Medulla oblongata (tissue), 1 donor: Measurements from ENCODE around the gene COMMD4.
"Not testable (repeated sequence)": the region's sequence is repeated elsewhere in the genome, so short reads cannot be mapped to it uniquely, and the experiment has no call there.

ENCODE experiments used
- DNase-seq: peaks from one replicate; pipeline ENCODE4 v3.0.0-alpha.2; 2015; ENCODE audit errors: extremely low spot score

The COMMD4 gene

DNA sequence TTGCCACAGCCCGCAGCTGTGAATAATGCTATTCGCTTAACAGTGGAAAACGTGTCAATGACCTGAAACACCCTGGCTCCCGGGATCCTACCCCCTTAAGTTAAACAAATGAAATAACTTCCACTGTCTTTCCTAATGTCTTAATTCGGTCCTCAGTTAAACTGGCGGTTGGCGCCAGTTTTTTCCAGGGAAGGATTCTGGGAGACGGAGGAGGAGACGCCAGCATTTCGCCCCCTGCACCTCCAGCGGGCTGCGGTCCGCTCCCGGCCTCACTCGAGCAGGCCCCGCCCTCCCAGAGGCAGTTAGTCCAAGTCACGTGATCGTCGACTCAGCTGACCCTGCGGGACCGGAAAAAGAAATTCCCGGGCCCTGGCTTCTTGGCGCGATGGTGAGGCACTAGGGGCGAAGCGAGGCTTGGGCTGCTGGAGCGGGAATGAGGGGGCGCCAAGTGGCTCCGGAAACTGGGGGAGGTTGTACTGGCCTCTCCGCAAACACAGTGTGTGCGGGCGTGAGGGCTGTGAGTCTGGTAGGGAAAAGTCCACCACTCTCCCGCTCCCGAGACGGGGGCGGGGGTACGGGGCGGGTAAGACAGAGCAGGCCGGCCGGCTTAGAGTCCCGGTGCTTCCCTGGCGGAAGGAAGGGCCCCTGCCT lies at the start of gene COMMD4:
Gene COMMD4 (plus strand): TSS at position 359 of the 651 bp plus-strand sequence. CDS start 27 bp downstream, at position 386.
- peak; percentile 97 for DNase-seq

DNA sequence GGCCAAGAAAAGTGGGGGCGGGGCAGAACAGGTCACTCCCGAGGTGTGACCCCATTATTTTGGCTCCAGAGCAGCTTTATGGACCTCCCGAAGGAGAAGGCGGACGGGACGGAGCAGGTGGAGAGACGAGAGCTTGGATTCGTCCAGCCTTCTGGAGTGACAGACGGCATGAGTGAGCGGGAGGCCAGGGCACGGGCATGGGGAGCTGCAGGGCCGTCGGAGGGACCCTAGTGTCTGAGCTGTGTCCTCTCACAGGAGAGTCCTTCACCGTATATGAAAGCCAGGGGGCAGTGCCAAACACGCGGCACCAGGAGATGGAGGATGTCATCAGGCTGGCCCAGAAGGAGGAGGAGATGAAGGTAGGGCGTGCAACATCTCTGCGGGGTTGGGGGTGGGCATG lies 42.2 kb upstream of the COMMD4 start:
- not testable (repeated sequence) for DNase-seq

DNA sequence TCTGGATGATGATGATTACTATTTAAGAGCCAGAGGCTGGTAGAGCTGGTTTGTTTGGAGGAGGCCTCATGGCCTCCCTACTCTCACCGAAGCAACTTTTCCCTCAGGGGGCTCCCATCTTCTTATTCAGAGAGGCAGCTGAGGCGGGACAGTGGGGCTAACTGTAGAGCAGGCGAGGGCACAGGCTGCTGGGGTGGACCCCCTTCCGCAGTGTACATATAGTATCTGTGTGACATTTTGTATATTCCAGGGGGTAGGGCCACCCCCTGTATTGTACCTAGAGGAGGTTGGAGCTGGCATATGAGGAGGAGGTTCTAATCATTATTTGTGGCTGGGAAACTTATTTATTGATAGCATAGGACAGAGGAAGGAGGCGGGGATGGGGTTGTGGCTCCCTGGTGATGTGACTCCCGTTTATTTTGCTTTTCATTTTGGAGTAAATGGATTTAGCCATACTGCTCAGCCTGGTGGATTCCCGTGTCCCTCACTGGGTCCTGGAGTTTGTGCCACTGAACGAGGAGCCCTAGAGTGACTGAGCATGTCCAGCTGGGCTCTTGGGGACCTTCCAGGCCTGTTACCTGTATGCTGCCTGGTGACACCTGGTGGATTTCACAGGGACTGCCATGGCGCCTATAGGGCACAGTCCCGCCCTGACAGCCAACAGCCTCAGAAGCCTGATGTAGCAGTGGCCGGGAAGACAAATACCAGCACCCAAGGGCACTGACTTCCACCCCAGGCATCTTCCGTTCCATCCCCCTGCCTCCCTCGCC lies 37.1 kb upstream of the COMMD4 start:
- DNase-seq = not testable (repeated sequence)

DNA sequence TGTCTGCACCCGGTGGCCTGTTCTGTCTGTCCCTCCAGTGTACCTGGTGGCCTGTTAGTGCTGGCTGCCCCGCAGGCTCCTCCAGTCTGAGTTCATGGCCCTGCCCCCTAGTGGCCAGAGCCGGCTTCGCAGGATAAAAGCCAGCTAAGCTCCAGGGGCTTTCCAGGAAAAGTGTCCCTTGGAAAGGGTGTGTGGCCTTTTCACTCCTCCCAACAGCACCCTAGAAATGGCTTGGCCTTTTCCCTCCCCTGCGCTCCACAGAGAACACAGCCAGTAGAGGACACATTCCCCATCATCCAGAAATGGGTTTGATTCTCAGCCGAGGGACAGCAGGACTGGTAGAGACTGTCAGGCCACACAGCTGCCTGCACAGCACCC lies 36.6 kb upstream of the COMMD4 start:
- DNase-seq = not testable (repeated sequence)

DNA sequence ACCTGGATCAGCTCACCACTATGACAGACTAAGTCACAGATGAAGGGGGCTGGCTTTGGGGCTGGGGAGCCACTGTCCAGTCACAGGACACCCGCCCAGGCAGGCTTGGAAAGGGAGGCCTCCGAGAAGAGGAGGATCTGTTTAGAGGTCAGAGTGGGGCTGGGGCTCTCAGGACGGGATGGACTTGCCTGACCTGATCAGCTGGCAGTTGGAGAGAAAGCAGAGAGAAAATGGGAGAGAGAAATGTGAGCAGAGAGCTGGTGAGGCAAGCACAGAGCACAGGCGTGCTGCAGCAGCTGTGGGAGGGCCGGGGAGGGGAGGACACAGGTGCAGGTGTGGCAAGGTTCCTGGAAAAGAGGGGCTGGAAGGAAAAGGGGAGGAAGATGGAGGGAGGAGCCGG lies 35.8 kb upstream of the COMMD4 start:
- DNase-seq = not testable (repeated sequence)

DNA sequence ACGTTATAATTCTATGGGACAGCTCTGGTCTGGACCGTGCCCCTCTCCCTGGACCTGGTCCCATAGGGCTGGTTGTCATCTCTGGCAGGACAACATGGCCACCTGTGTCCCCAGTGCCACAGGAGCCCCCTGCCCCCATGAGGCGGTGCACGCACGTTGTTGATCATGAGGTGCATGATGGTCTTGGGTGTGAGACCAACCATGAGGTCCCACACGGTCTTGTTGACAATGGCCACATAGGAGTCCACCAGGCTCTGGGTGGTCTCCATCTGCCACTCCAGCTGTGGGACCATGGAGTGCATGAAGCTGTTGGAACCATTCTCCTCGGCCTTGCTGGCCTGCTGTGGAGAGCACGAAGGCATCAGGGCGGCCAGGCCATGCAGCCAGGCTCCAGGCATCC lies 33.5 kb upstream of the COMMD4 start:
- DNase-seq = no peak

DNA sequence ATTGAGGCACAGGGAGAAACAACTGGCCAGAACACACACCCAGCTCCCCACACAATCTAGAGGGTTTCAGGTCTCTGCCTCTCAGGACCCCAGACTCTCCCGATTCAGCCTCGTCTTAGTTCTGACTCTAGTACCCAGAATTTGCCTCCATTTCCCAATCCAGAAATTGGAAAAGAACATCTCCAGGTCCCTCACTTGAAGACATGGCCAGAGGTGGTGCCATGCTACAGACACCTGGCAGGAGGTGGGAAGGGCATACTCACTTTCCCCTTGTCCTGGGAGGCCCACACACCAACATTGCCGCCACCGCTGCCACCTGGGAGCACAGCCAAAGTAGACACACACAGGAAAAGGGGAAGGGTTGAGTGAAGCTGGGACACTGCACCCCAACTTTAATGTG lies 33.1 kb upstream of the COMMD4 start:
- DNase-seq = not testable (repeated sequence)

DNA sequence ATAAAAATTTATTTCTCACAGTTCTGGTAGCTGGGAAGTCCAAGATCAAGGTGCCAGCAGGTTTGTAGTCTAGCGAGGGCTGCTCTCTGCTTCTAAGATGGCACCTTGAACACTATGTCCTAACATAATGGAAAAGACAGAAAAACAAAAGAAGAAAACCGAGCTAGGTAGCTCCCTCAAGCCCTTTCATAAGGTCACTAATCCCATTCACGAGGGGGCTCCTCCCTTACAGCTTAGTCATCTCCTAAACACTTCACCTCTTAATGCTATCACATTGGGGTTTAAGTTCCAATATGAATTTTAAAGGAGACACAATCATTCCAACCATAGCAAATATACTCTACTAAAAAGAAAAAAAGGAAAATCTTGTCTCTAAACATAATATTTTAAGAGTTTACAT lies 29.7 kb upstream of the COMMD4 start:
- DNase-seq = no peak

DNA sequence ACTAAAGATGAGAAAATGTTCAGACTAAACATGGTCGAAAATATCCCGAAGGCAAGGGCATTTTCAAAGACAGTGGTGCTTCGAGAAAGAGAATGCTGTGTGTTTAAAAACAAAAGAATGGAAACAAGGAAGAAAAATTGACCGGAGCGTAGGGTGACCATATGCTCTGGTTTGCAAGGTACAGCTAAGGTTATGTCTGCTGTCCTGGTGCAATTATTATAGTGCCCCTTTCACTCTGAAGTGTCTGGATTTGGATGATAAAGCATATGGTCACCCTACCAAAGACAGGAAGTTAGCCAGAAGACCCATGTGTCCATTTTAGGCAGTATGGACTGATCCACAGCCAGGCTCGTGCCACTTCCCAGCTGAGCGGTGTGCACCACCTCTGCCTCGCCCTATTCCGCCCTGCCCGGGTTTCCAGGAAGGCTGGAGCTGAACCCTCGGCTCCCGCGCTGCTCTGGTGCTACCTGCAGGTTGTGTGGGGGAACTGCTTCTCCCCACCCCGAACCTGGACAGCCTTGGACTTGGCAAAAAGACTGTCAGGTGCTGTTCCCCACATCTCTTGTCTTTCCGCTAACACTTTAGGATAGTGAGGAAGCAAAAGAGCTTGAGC lies 28.0 kb upstream of the COMMD4 start:
- no peak for DNase-seq

DNA sequence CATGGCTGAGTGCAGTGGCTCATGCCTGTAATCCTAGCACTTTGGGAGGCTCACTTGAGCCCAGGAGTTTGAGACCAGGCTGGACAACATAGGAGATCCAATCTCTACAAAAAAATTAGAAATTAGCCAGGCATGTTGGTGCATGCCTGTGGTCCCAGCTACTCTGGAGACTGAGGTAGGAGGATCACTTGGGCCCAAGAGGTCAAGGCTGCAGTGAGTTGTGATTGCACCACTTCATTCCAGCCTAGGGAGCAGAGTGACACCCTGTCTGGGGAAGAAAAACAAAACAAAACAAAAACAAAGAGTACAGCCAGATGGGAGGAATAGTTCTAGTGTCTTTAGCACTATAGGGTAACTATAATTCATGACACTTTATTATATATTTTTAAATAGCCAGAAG lies 26.2 kb upstream of the COMMD4 start:
- DNase-seq = no peak

DNA sequence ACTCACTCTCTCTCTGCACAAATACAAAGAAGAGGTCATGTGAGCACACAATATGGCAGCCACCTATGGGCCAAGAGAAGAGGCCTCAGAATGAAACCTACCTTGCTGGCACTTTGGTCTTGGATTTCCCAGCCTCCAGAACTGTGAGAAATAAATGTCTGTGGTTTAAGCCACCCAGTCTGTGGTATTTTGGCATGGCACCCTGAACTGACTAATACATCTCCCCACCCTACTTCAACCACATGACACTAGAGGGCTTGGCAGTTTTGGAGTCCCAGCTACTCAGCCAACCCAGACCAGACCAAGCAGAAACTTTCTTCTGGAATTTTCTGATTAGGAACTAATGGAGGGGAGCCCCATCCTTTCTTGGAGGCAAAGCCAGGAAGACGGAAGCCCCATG lies 23.3 kb upstream of the COMMD4 start:
- DNase-seq = not testable (repeated sequence)

DNA sequence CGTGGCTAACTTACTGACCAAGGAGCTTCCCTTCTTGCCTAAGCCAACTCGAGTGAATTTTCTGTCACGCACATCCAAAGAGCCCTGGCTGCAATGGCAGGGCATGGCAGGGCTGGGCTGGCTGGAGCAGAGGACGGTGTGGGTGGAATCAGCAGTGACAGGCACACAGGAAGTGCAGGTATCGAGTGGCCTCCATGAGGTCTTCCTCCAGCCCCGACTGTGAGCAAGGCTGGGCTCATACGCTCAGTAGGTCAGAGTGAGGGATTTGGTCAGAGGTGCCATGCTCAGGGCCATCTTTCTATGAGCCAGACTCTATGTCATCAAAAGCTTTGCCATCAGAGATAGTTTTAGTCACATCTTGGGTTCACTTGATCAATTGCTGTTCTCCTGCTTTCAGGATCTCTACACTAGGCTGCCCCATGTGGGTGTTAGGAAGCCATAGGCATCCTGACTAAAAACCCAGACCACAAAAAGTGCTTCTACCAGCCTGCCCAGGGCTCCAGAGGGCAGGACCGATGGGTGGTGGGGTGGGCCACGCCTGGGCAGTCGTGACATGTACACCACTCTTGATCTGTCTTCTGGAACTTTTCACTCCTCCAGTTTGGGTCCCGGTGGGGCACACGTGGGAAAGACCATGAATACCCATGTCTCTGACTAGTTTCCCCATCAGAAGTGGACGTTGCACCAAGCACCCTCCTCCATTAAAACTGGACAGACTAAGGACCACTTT lies 22.6 kb upstream of the COMMD4 start:
- no peak for DNase-seq

DNA sequence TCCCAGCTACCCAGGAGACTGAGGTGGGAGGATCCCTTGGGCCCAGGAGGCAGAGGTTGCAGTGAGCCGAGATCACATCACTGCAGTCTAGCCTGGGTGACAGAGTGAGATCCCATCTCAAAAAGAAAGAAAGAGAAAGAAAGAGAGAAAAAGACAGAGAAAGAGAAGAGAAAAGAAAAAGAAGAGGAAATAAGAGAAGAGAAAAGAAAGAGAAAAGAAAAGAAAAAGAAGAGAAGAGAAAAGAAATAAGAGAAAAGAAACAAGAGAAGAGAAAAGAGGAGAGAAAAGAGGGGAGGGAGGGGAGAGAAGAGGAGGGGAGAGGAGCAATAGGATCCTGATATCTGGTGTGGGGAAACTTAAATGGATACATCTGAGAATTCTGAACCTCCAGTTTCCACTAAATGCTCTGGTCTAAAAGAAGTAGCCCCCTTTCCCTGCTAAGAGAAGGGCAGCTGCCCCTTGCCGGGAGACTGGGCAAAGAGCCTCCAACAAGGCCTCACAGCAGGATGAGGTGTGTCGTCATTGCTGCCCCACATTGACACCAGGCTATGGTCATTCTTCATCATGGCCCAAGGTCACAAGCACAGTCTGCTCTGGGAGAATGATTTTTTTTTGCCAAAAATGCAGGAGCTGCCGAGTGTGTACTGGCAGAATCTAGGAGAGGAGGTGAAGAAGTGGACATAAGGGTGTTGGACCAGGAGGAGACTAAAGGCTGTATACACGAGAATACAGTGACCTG lies 21.1 kb upstream of the COMMD4 start:
- no peak for DNase-seq

DNA sequence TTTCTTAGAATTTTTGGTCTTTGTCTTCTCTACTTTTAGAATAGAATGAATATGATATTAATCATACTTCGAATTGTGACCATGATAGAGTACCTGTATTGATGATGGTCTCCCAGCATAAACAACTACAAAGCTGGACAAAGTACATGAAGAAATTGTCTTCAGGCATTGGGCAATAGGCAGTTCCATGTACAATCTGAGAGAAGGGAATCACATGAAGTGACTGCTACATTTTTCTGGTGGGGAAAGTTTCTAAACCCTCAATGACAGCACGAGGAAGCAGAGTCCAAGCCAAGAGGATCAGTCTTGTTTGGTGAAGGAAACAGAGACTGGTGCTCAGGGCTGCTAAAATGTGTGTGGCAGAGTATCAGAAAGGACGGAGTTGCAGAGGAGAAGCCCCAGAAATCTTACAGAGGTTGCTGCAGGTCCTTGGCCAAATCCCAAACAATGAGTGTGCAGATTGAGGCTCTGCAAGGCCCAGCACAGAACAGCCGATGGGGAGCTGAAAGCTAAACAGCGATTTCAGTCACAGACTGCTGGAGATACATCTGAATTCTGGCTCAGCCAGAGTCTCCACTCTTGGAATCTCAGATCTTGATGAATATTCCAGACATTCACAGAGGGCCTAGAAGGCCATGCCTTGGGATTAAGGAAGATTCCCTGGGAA lies 16.5 kb upstream of the COMMD4 start:
- not testable (repeated sequence) for DNase-seq

DNA sequence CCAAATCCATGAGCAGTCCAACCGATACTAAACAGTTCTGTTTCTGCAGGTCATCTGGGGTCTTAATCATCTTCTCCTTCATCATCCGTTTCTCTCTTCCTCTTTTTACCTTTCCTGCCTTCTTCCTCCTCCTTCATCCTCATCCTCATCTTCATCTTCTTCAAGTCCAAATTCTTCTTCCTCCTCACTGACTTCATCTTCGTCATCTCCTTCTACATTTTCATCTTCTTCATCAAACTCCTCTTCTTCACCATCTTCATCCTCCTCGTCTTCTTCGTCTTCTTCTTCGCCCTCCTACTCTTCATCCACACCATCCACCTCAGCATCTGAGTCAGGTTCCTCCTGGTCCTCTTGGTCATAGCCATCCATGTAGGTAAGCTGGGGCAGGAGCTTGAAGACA lies 14.2 kb upstream of the COMMD4 start:
- no peak for DNase-seq

DNA sequence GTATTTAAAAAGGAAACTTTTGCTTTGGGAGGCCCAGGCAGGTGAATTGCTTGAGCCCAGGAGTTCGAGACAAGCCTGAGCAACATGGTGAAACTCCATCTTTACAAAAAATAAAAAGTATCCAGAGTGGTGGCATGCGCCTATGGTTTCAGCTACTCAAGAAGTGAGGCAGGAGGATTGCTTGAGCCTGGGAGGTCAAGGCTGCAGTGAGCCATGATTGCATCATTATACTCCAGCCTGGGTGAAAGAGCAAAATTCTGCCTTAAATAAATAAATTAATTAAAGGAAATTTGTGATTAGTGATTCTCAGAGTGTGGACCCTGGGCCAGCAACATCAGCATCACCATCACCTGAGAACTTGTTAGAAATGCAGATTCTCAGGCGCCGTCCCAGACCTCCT lies 9.9 kb upstream of the COMMD4 start:
- no peak for DNase-seq

DNA sequence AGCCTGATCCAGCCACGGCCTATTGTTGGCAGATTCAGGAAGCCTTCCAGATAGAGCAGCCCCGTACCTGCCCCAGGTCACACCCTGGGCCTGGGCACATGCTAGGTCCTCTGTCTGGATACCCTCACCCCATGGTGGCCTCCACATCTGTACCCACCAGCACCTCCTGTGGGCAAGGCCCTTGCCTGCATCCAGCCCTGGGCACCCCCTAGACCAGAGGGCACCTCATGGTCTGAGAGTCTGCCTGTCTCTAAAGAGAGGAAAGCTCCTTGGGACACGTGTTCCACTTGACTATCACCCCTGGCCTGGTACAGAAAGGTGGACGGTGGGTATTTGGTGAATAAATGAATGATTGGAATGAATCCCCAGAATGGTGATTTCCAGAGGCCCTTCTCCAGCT lies 8.9 kb upstream of the COMMD4 start:
- no peak for DNase-seq

DNA sequence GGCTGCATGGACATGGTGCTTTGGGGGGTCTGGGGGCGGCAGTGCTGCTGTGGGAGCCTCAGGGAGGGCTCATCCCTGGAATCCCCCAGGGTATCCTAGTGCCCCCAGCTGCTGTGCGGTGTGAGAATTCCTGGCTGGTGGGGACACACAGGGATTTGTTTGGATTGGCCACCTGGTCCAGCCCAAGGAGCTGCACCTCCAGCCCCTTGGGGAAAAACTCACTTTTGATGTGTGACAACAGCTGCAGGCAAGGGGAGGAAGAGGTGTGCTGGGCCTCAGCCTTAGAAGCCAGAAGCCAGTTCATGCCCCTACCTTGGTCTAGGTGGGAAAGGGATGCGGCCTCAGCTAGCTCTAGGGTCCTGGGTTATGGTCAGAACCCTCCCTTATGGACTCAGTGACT lies 8.4 kb upstream of the COMMD4 start:
- DNase-seq = no peak

DNA sequence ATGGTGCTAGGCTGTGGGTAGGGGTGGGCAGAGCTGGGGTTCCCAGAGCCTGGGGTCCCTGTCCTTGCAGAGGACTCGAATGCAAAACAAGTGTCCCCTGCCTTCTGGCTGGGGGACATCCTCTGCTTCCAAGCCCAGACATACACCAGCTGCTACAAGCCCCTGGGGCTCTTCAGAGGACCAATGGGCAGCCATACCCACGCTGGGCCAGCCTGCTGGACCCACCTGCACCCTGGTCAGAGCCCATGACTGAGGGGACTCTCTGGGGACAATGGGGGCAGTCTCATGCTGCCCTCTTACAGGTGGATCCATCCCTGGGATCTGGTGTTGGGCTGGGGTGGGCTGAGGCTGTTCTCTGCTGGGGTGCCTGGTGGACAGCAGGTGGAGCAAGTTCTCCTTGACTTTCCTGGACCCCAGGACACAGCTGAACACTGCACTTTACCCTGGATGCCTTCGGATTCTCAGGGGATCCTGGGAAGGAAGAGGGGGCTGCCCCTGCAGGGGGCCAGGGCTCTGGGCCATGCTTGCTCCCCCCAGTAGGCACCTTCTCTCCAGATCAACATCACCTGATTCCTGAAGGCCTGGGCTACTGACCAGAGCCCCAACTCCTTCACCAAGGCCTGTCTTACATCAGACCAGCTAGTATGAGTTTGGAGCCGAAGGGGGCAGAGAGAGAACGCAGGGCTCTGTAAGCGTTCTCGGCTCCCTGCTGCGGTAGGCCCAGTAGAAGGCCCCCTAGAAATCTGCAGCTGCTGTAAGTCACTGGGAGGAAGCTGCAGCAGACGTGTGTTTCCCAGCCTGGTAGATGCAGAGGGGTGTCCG lies 7.2 kb upstream of the COMMD4 start:
- no peak for DNase-seq

DNA sequence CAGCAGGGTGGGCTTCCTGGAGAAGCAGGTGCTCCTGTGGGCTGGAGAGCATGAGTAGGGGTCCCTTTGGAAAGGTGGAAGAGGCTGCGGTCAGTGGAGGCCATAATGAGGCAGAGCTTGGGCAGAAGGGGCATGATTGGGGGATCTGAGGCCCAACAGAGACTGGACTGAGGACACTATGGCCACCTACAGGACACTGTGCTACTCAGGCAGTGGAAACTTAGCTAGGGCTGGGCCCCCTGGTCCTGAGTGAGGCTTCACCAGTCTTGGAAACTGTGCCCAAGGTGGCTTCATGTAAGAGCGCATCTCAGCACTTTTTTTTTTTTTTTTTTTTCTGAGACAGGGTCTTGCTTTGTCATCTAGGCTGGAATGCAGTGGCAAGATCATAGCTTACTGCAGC lies 6.3 kb upstream of the COMMD4 start:
- no peak for DNase-seq
